Colonic mucosa (tissue), 4 donors: ENCODE results near the gene FAM50A. TPM values are rescaled to one million over a fixed set of nuclear protein-coding genes. Genes with fewer than 3 reads are reported as not detected.
A peak's percentile ranks its signal among the peaks of the same experiment; 100 is the strongest.

Experiments
- DNase-seq: peaks from one replicate; pipeline ENCODE4 v3.0.0-alpha.2; 2020
- H3K27ac ChIP-seq: fragments of 200-600 bp; one replicate; pipeline ENCODE4 v1.8.0; 2021
- H3K27me3 ChIP-seq: fragments of 200-600 bp; one replicate; pipeline ENCODE4 v1.8.0; 2021
- H3K36me3 ChIP-seq: fragments of 200-600 bp; one replicate; pipeline ENCODE4 v1.8.0; 2021
- H3K4me1 ChIP-seq: fragments of 200-600 bp; one replicate; pipeline ENCODE4 v1.8.0; 2021; ENCODE audit warnings: mild to moderate bottlenecking
- H3K4me3 ChIP-seq: fragments of 200-600 bp; one replicate; pipeline ENCODE4 v1.8.0; 2021
- H3K9ac ChIP-seq, 2 donors: one replicate each; pipeline ENCODE4 v1.7.0; 2013; ENCODE audit warnings: control low read depth in 2 of 2, low read depth in 2 of 2, low read length in 2 of 2
- H3K9me3 ChIP-seq: fragments of 200-600 bp; one replicate; pipeline ENCODE4 v1.8.0; 2021
- intact Hi-C: fragments of 100-400 bp; cut with DNase I; formaldehyde crosslinking; loops from one replicate; pipeline ENCODE4 v1.14.1; 2022
- total RNA-seq, 2 donors: library from RNA; stranded (reverse); fragmentation: NEBNext Ultra II Directional in 1 of 2; extraction: Animal tissue kit (Norgen Biotek cat#: 25700) in 1 of 2; gene quantifications; one replicate each; pipeline ENCODE4 v1.2.1, GENCODE V29; 2021
- TF ChIP-seq, protein P1 (sequence below): fragments of 200-600 bp; IDR thresholded peaks from one replicate; pipeline ENCODE4 v1.8.0; 2022; ENCODE audit warnings: antibody characterized with exemption, mild to moderate bottlenecking
- donor health status: healthy.
- donor health status: DM: no; HTN: no; CAD: no.
- donor health status: DM: no; HTN: no; CAD: no.

Gene FAM50A
- total RNA-seq, 2 donors from 2014 or later, result 41.9 to 60.1 TPM

DNA sequence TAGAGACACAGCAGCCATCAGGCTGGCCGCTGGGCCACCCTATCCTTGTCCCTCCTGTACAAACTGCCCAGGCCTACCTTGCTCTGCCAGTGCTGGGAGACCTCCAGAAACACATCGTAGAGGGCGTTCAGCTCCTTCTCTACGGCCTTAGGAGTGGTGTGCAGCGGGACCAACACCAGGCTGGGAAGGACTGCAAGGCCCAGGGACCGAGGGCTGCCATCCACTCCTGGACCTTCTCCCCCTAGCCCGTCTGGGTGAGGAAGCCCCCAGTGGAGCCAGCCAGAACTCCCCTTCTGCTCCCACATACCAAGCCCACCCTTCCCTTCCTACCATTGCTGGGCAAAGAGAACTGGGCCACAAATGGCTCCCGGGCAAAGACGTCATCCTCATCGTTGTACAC, 40.7 kb upstream of the FAM50A start:
- intact Hi-C loops, result loop anchor here (5.0 kb wide), 1 partner anchor 129 kb away; no protein-coding TSS in a partner anchor
- TF ChIP-seq, protein P1, sequence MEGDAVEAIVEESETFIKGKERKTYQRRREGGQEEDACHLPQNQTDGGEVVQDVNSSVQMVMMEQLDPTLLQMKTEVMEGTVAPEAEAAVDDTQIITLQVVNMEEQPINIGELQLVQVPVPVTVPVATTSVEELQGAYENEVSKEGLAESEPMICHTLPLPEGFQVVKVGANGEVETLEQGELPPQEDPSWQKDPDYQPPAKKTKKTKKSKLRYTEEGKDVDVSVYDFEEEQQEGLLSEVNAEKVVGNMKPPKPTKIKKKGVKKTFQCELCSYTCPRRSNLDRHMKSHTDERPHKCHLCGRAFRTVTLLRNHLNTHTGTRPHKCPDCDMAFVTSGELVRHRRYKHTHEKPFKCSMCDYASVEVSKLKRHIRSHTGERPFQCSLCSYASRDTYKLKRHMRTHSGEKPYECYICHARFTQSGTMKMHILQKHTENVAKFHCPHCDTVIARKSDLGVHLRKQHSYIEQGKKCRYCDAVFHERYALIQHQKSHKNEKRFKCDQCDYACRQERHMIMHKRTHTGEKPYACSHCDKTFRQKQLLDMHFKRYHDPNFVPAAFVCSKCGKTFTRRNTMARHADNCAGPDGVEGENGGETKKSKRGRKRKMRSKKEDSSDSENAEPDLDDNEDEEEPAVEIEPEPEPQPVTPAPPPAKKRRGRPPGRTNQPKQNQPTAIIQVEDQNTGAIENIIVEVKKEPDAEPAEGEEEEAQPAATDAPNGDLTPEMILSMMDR, result no peak

DNA sequence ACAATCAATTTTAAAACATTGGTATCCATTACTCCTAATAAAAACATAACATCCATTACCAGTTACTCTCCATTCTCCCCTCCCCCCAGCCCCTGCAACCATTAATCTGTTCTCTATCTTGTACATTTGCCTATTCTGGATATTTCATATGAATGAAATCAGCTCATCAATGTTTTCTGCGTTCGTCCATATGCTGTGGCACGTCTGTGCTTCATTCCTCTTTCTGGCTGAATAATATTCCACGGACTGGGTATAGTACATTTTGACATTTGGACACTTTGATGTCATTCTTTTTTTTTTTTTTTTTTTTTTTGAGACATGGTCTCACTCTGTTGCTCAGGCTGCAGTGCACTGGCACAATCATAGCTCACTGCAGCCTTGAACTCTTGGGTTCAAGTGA, 40.1 kb upstream of the FAM50A start:
- no peak for DNase-seq
- H3K9ac ChIP-seq, result no peak overlapping the region
- no peaks in the 10 kb centered on the region for H3K27me3 ChIP-seq
- no peaks in the 10 kb centered on the region for H3K4me1 ChIP-seq
- H3K36me3 ChIP-seq, result no peaks in the 10 kb centered on the region
- H3K9me3 ChIP-seq, result no peaks in the 10 kb centered on the region
- H3K27ac ChIP-seq, result no peak overlapping the region
- TF ChIP-seq, protein P1, result no peak
- intact Hi-C loops, result loop anchor here (5.0 kb wide), 1 partner anchor 128 kb away; no protein-coding TSS in a partner anchor
- no peak overlapping the region for H3K4me3 ChIP-seq

More for the DNA sequence above, 40.7 kb upstream of the FAM50A start:
- no peaks in the 10 kb centered on the region for H3K4me1 ChIP-seq
- no peak for DNase-seq
- no peak overlapping the region for H3K4me3 ChIP-seq
- H3K9ac ChIP-seq, result no peak overlapping the region
- H3K9me3 ChIP-seq, result no peaks in the 10 kb centered on the region
- H3K27me3 ChIP-seq, result no peaks in the 10 kb centered on the region
- no peaks in the 10 kb centered on the region for H3K36me3 ChIP-seq
- no peak overlapping the region for H3K27ac ChIP-seq

DNA sequence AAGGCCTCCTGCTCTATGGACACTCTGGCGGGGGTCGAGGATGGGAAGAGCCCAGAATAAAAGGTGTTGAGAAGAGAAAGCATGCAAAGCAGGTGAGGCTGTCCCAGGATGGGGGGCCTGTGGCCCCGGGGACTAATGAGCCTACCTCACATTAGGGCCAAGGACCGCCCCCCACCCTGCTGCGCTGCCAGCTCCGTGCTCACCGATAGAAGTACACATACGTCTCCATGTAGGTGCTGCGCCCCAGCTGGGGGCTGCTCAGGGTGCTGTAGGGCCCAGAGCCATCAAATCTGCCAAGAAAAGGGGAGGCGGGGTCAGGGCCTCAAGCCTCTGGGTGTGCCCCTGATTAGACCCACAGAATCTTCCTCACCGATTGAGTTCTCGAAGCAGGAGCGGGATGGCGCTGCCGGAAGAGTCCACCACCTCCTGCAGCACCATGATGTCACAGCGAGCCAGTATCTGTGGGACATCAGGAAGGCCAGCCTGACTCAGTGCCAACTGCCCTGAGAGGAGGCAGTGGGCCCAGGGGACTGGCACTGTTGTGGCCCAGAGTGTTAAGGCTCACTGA, 39.2 kb upstream of the FAM50A start:
- Histone ChIP-seq H3K36me3 (no peaks in the 10 kb centered on the region), H3K27ac (no peak overlapping the region), H3K27me3 (no peaks in the 10 kb centered on the region), H3K9me3 (no peaks in the 10 kb centered on the region), H3K9ac (no peak overlapping the region), H3K4me3 (no peak overlapping the region), H3K4me1 (no peaks in the 10 kb centered on the region)
- TF ChIP-seq, protein P1, result no peak
- intact Hi-C loops, result loop anchor here (5.0 kb wide), 1 partner anchor 128 kb away; no protein-coding TSS in a partner anchor
- no peak for DNase-seq

DNA sequence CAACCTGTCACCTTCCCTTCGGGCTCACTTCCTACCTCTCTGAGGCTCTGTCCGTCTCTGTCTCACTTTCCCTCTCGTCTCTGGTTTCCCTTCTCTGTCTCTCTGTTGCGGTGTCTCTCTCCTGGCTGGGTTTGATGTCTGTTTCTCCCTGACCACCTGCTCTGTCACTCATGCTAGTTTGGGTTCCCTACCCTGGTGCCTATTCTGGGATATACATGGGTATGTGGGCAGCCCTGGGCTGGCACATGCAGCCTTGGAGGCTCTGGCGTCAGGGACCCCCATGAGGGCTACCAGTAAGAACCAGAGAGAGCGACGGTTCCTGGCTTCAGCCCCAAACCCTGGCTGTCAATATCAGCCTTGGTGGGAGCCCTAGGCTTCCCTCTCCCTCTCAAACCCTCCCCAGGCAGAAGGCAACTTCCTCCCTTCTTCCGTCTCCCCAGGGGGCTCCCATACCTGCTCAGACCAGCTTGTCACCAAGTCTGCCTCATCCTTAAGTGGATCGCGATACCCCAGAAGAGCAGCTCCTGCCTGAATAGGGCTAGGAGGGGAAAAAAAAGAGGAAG, 35.2 kb upstream of the FAM50A start:
- no peaks in the 10 kb centered on the region for H3K4me1 ChIP-seq

DNA sequence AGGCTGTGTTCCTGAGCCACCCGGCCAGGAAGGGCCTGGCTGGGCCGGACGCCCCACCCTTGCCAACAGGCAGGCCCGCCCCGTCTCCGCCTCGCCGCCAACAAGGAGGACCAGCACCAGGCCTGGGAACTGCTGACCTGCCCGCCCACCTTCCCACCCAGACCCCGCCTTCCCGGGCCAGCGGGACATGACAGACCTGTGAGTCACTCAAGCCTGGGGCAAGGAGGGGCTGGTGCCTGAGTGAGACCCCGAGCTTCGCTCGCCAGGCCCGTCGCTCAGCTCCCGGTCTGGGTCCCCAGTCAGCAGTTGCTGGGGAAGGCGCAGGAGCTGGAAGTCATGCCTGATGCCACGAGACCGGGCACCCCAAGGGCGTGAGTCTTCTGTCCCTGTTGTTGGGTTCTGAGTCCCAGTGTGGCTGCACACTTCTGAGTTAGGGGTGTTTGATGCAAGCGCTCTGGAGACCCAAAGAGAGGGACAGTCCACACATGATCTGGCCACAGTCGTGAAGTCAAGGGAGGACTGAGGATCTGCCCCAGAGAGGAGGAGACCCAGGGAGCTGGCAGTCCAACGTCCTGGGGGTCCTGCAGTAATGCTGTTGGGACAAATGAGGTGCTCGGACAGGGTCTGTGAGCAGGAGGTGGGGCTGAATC, 34.6 kb upstream of the FAM50A start, which contains the start of gene DNASE1L1:
Gene DNASE1L1 (minus strand): TSS at position 33 of the 650 bp plus-strand sequence. CDS start 3,686 bp downstream, outside the sequence.
- peak within 1 kb of the TSS; percentile 71 for H3K27ac ChIP-seq
- H3K36me3 ChIP-seq, result no peaks in the 10 kb centered on the region
- intact Hi-C loops, result no loop called here
- TF ChIP-seq, protein P1, result no peak
- peak within 1 kb of the TSS; percentile 16 for H3K4me3 ChIP-seq
- H3K9me3 ChIP-seq, result no peaks in the 10 kb centered on the region
- H3K27me3 ChIP-seq, result no peaks in the 10 kb centered on the region
- DNase-seq, result peak; percentile 91
- H3K4me1 ChIP-seq, result no peaks in the 10 kb centered on the region
- peak within 1 kb of the TSS; percentile 30 to 72 for H3K9ac ChIP-seq

More for the DNA sequence above, 35.2 kb upstream of the FAM50A start:
- intact Hi-C loops, result no loop called here
- Histone ChIP-seq H3K27me3 (no peaks in the 10 kb centered on the region), H3K9ac (peak overlapping the region; percentile 30 to 72), H3K36me3 (no peaks in the 10 kb centered on the region), H3K27ac (peak overlapping the region; percentile 15), H3K9me3 (no peaks in the 10 kb centered on the region), H3K4me3 (peak overlapping the region; percentile 16)
- DNase-seq, result no peak
- TF ChIP-seq, protein P1, result no peak
